Urothelium cell line (cell line): ENCODE data around the gene UQCRC1.
"Not testable (repeated sequence)": the region's sequence is repeated elsewhere in the genome, so short reads cannot be mapped to it uniquely, and the experiment has no call there.

Source experiments
- DNase-seq: peaks from one replicate; pipeline ENCODE4 v3.0.0; 2011; ENCODE audit warnings: low spot score, mixed read lengths
- FAIRE-seq: peaks from 2 replicates; lab custom pipeline; 2011; peaks lifted over from hg19 to GRCh38; lab: Jason Lieb, UNC

UQCRC1 gene

DNA sequence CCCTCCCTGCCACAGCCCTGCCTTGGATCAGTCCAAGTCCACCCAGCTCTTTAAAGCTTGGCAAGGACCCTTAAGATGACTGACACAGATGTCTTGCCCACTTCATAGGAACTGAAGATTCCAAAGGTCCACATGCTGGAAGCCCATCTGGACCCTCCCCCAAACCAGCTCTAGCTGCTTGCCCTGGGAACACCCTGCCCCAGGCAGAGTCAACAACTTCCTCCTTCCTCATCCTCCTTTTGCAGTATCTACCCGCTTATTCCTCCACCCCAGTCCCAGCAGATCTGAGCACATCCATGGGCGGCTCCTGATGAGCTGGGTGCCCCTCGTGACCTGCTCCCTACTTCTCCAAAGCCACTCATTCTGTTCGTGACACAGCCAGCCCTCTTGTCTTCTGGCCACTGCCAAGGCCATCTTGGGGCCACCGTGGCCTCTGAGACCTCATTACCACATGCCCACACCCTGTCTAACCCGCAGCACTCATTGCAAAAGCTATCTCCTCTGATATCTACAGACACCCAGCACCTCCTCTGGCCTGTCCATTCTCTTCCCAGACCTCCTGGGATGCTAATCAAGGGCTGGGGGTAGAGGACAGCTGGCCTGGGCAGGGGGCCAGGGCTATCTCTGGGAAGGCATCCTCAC lies 50.8 kb downstream of the UQCRC1 start:
- no peak for DNase-seq
- FAIRE-seq, result no peak

DNA sequence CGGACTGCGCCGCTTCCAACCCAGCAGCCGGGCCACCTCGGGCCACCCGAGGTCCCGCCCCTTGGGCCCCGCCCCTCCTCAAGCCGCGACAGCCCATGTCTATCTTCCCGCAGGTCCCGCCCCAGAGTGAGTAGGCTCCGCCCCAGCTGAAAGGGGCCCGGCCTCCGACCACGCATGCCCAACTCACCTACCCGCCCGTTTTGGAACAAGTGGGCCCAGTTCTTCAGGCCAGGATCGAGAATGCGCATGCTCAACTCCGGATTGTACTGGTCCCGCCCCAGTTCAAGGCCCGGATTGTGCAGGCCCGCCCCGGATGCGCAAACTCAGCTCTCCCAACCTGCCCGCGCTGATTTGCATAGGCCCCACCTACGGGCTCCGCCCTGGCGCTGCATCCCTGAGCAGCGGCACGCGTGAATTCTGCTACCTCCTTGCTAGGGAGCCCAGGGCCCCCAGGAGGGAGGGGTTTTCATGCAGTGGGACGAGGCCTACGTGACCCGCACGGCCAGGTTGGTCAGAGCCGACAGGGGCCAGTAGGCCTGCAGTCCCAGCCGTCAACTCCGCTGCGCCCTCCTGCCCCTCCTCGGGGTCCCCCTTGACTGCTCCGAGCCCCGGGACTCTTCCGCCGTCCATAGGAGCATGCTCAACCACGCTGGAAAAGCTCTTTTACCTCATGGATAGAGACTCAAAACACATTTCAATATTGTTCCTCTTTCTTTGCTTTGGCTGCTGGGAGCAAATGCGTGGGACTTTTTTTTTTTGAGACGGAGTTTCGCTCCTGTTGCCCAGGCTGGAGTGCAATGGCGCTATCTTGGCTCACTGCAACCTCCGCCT lies 52.4 kb downstream of the UQCRC1 start, which contains the start of gene PFKFB4:
Gene PFKFB4, minus strand, starts transcription at position 8 of the 831 bp plus-strand sequence. CDS start 26 bp downstream, outside the sequence.
- FAIRE-seq, result peak; percentile 88
- peak; percentile 99 for DNase-seq

GRCh38 chr3:48555949-48556795 lies 53.3 kb downstream of the UQCRC1 start:
- DNase-seq (no peak), FAIRE-seq (no peak)

GRCh38 chr3:48555231-48555948 lies 54.1 kb downstream of the UQCRC1 start:
- no peak for FAIRE-seq
- no peak for DNase-seq

DNA sequence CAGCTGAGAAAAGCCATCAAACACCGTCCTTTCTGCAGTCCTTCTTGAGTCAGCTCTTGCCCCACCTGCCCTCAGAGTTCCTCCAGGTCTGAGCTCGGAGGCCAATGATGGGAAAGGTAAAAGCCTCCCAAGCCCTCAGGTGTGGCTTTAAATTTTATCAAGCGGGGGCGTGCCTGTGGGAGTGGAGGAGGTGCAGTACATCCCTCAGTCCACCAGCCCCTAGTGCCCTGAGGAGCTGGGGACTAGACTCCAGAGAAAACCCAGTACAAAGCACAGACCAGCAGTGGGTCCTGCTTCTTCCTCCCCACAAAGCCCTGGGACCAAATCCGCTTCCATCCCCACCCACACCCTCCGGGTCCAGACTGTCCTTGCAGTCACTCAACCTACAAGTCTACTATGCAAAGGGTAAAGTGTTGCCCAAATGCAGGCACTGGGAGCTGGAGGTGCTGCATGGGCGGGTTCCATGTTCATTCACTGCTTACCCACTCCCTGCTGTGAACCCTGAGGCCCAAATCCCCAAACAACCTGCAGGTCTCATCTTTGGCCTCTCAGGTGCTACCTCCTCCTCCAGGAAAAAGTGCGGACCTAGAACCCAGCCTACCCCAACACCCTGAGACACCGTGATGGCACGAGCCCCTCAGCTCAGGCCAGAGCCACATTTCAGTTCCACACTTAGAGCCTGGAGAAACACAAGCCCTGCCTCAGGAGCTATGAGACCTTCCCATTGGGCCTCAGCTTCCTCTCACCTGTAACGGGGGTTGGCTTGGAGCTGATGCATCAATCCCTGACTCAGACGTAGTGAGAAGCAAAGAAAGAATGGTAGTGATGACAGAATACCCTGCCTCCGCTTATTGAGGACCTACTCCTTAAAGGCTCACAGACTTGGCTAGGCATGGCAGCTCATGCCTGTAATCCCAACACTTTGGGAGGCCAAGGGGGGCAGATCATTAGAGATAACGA lies 55.3 kb downstream of the UQCRC1 start:
- DNase-seq (no peak), FAIRE-seq (no peak)

DNA sequence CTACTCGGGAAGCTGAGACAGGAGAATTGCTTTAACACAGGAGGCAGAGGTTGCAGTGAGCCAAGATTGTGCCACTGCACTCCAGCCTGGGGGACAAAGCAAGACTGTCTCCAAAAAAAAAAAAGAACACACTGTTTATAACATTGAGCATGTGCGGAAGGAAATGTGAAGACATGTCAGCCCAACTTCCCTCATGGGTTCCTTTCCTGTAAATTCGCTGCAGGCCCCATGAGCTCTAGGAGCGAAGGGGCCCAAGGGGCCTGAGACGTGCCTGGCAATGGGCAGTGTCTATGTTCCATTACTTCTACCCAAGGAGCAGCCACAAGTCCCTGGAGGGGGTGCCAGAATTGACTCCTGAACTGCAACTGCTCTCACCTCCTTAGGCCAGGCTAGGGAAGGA lies 56.1 kb downstream of the UQCRC1 start:
- DNase-seq, result no peak
- no peak for FAIRE-seq

DNA sequence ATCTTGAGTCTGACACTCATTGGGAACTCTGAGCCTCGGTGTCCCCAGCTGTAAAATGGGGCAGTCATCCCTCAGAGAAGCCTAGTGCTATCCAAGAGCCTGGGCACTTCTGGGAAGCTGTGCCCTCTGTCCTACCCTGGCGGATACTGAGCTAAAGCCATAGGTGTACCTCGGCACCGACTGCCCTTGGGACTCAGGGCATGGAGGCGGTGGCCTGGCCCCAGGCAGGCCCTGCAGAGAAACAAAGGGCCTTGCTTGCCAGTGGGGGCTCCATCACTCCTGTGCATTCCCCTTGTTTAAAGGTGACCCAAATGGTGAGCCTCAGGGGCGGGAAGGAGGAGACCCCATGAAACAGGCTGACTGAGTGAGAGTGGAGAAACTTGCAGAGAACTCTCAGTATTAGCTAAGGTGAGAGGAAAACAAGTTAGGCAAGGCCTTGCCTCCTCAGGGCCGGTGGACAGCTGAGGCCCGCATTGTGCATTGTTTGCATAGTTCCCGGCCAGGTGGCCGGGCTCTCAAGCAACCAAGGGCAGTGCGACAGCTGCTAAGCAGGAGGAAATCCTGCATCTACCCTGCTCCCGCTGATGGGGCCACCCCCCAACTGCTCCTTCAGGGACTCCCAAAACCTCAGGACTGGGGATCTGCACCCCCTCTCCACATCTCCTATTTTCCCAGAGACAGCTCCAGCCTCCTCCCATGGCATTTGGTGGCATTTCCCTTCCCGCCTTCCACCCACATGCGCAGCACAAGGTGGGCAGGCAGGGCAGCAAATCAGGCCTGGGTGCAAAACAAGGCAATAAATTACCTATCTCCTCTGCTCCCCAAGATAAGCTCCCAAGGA lies 57.1 kb downstream of the UQCRC1 start:
- no peak for FAIRE-seq

GRCh38 chr3:48551651-48552050 lies 57.8 kb downstream of the UQCRC1 start:
- FAIRE-seq, DNase-seq: not testable (repeated sequence)

More for the DNA sequence above, 57.1 kb downstream of the UQCRC1 start:
- no peak for DNase-seq
